ENCODE data around the gene CYP27B1.

CYP27B1 gene

GRCh38 chr12:57772429-57773322, 5.8 kb upstream of the CYP27B1 start, which contains the start of gene EEF1AKMT3:
EEF1AKMT3 (plus strand) TSS chr12:57772614; CDS start chr12:57772725, 111 bp downstream.
- Histone ChIP-seq H3K4me1 (ENCODE audit: low read depth, poor library complexity, severe bottlenecking) (peaks cover 22% of the 10 kb centered on the region), H3K27ac (peak within 1 kb of the TSS; percentile 93), H3K27me3 (ENCODE audit: insufficient read depth, low read depth) (no peaks in the 10 kb centered on the region), H3K36me3 (ENCODE audit: insufficient read depth) (no peaks in the 10 kb centered on the region; the same call in 1 of the 2 replicates), H2AFZ (ENCODE audit: low read depth) (peak within 1 kb of the TSS; percentile 95), H3K4me3 (IDR thresholded peaks at IDR 0.05; ENCODE audit: insufficient read depth, low read depth, low read length) (peak within 1 kb of the TSS; percentile 94), H3K4me2 (peak within 1 kb of the TSS; percentile 97), H3K79me2 (ENCODE audit: insufficient read depth, low read depth) (peaks cover 16% of the 10 kb centered on the region; the same call in 1 of the 2 replicates), H4K20me1 (ENCODE audit: insufficient read depth) (no peaks in the 10 kb centered on the region), H3K9ac (peak within 1 kb of the TSS; percentile 98)
- 0 out of 2 replicates have a peak, but pooled peaks have one; percentile 14 for TF ChIP-seq CTCF (conservative IDR thresholded peaks at IDR 0.05; ENCODE audit: low read depth, low read length)

DNA sequence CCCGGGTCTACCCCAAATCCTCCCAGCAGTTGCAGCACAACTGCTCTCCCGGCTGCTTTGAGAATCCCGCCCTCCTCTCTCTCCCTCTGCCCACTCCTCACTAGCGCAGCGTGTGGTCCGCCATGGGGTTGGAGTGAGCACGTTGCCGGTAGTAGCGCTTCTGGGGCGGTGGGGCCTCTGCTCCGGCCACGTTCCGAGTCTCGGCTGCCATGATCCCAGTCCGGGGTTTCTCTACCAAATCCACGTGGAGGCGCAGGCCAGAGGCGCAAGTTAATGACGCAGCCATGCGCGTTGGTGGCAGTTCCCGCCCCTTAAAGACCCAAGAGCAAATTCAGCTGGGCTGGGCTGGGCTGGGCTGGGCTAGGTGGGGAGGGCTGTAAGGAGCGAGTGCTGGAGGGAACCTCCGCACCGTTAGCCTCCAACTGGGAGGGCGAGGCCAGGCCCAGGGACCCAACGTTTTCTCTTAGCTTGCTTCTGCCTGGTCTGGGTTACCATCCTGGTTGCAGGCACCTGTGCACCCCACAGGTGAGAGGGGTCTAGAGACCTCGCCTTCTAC, 5.1 kb upstream of the CYP27B1 start, which contains the start of gene METTL1:
TSS of gene METTL1 (minus strand) at position 233 of the 556 bp plus-strand sequence. CDS start at position 211, 22 bp downstream.
- Histone ChIP-seq H3K79me2 (ENCODE audit: insufficient read depth, low read depth) (peaks cover 16% of the 10 kb centered on the region; the same call in 1 of the 2 replicates), H3K4me2 (peak within 1 kb of the TSS; percentile 97), H3K4me3 (IDR thresholded peaks at IDR 0.05; ENCODE audit: insufficient read depth, low read depth, low read length) (peak within 1 kb of the TSS; percentile 94), H4K20me1 (ENCODE audit: insufficient read depth) (no peaks in the 10 kb centered on the region), H3K27me3 (ENCODE audit: insufficient read depth, low read depth) (no peaks in the 10 kb centered on the region), H2AFZ (ENCODE audit: low read depth) (peak within 1 kb of the TSS; percentile 95), H3K4me1 (ENCODE audit: low read depth, poor library complexity, severe bottlenecking) (peaks cover 22% of the 10 kb centered on the region), H3K36me3 (ENCODE audit: insufficient read depth) (no peaks in the 10 kb centered on the region; the same call in 1 of the 2 replicates), H3K9ac (peak within 1 kb of the TSS; percentile 98), H3K27ac (peak within 1 kb of the TSS; percentile 93)
- no peak for TF ChIP-seq CTCF (conservative IDR thresholded peaks at IDR 0.05; ENCODE audit: low read depth, low read length)

GRCh38 chr12:57771236-57771872, 4.5 kb upstream of the CYP27B1 start:
- Histone ChIP-seq H4K20me1 (ENCODE audit: insufficient read depth) (no peaks in the 10 kb centered on the region), H3K36me3 (ENCODE audit: insufficient read depth) (no peaks in the 10 kb centered on the region; the same call in 1 of the 2 replicates), H2AFZ (ENCODE audit: low read depth) (peak overlapping the region; percentile 95), H3K4me1 (ENCODE audit: low read depth, poor library complexity, severe bottlenecking) (peaks cover 22% of the 10 kb centered on the region), H3K4me2 (peak overlapping the region; percentile 97), H3K27ac (peak overlapping the region; percentile 93), H3K27me3 (ENCODE audit: insufficient read depth, low read depth) (no peaks in the 10 kb centered on the region), H3K9ac (peak overlapping the region; percentile 98), H3K4me3 (IDR thresholded peaks at IDR 0.05; ENCODE audit: insufficient read depth, low read depth, low read length) (no peak overlapping the region), H3K79me2 (ENCODE audit: insufficient read depth, low read depth) (peaks cover 16% of the 10 kb centered on the region; the same call in 1 of the 2 replicates)
- no peak for TF ChIP-seq CTCF (conservative IDR thresholded peaks at IDR 0.05; ENCODE audit: low read depth, low read length)

- Histone ChIP-seq H3K27ac (peak overlapping the region; percentile 93; the same call in 1 of the 2 replicates), H3K79me2 (ENCODE audit: insufficient read depth, low read depth) (peaks cover 16% of the 10 kb centered on the region; the same call in 1 of the 2 replicates), H2AFZ (ENCODE audit: low read depth) (no peak overlapping the region), H3K36me3 (ENCODE audit: insufficient read depth) (no peaks in the 10 kb centered on the region; the same call in 1 of the 2 replicates), H3K9ac (peak overlapping the region; percentile 98; the same call in 1 of the 2 replicates), H3K4me1 (ENCODE audit: low read depth, poor library complexity, severe bottlenecking) (peaks cover 23% of the 10 kb centered on the region), H3K4me2 (peak overlapping the region; percentile 97), H4K20me1 (ENCODE audit: insufficient read depth) (no peaks in the 10 kb centered on the region), H3K4me3 (IDR thresholded peaks at IDR 0.05; ENCODE audit: insufficient read depth, low read depth, low read length) (no peak overlapping the region), H3K27me3 (ENCODE audit: insufficient read depth, low read depth) (peaks cover 1% of the 10 kb centered on the region)
- no peak for TF ChIP-seq CTCF (conservative IDR thresholded peaks at IDR 0.05; ENCODE audit: low read depth, low read length)
Observed at GRCh38 chr12:57770734-57771133, 3.9 kb upstream of the CYP27B1 start.
